HepG2 (cell line): Measurements from ENCODE around the gene MT1F. TPM values are rescaled to one million over a fixed set of nuclear protein-coding genes. Genes with fewer than 3 reads are reported as not detected.

Experiments
- ATAD3A ChIP-seq: sonication (generic); formaldehyde crosslinking; IDR thresholded peaks from 2 replicates; pipeline ENCODE4 v1.4.0; 2020; ENCODE audit warnings: missing genetic modification reagents
- DMAP1 ChIP-seq: IDR thresholded peaks from 2 replicates; pipeline ENCODE4 v1.6.1; 2016
- FOSL2 ChIP-seq: sonication (generic); formaldehyde crosslinking; IDR thresholded peaks from 2 replicates; pipeline ENCODE4 v1.4.0; 2020; ENCODE audit warnings: missing genetic modification reagents
- POLR2G ChIP-seq: fragments of 200-400 bp; formaldehyde crosslinking; IDR thresholded peaks from 2 replicates; pipeline ENCODE4 v1.6.1; 2018; ENCODE audit warnings: mild to moderate bottlenecking, low read depth, low read length, moderate library complexity
- PRDM15 ChIP-seq: sonication (generic); formaldehyde crosslinking; IDR thresholded peaks from 2 replicates; pipeline ENCODE4 v1.4.0; 2020; ENCODE audit warnings: missing genetic modification reagents
- REL ChIP-seq: sonication (generic); formaldehyde crosslinking; conservative IDR thresholded peaks from 2 replicates; pipeline ENCODE4 v1.8.0; 2022; ENCODE audit warnings: mild to moderate bottlenecking, missing genetic modification reagents, moderate library complexity
- TBL1XR1 ChIP-seq: fragments of 150-350 bp; IDR thresholded peaks from 2 replicates; pipeline ENCODE4 v1.6.1; 2014; ENCODE audit warnings: borderline replicate concordance, low read length; ENCODE audit not compliant: partially characterized antibody
- ZNF18 ChIP-seq: sonication (generic); formaldehyde crosslinking; IDR thresholded peaks from 2 replicates; pipeline ENCODE4 v1.8.0; 2022; ENCODE audit warnings: mild to moderate bottlenecking, missing genetic modification reagents; ENCODE audit not compliant: insufficient replicate concordance
- ZNF512B ChIP-seq: sonication (generic); formaldehyde crosslinking; IDR thresholded peaks from 2 replicates; pipeline ENCODE4 v1.5.1; 2020; ENCODE audit warnings: missing genetic modification reagents, mild to moderate bottlenecking, borderline replicate concordance
- ZNF607 ChIP-seq: sonication (generic); formaldehyde crosslinking; IDR thresholded peaks from 2 replicates; pipeline ENCODE4 v1.5.1; 2020; ENCODE audit warnings: missing genetic modification reagents, mild to moderate bottlenecking, borderline replicate concordance
- ZNF639 ChIP-seq: conservative IDR thresholded peaks from 2 replicates; pipeline ENCODE4 v1.6.1; 2018; ENCODE audit warnings: missing genetic modification reagents
- ZNF670 ChIP-seq: sonication (generic); formaldehyde crosslinking; IDR thresholded peaks from 2 replicates; pipeline ENCODE4 v1.8.0; 2022; ENCODE audit warnings: mild to moderate bottlenecking, missing genetic modification reagents, borderline replicate concordance
- ZNF891 ChIP-seq: sonication (generic); formaldehyde crosslinking; IDR thresholded peaks from 2 replicates; pipeline ENCODE4 v1.5.0; 2020; ENCODE audit warnings: mild to moderate bottlenecking, missing genetic modification reagents
- ZSCAN31 ChIP-seq: sonication (generic); formaldehyde crosslinking; IDR thresholded peaks from 2 replicates; pipeline ENCODE4 v1.5.0; 2020; ENCODE audit warnings: low read depth, mild to moderate bottlenecking, missing genetic modification reagents
- polyA plus RNA-seq, 8 experiments: library from polyadenylated mRNA; depleted of rRNA in 3 of 8; stranded (reverse) in 7 of 8; unstranded in 1 of 8; fragments of >200 nt; fragmentation: Illumina TruSeq in 4 of 8; extraction: Trizol in 4 of 8; gene quantifications; 2 replicates each; pipeline versions ENCODE4 v1.2.1 to v1.2.3, GENCODE V29; 2011 to 2016; ENCODE audit warnings: low read depth in 4 of 8, missing spikeins in 1 of 8, mixed read lengths in 1 of 8; ENCODE audit not compliant: insufficient read depth in 1 of 8
- total RNA-seq, 5 experiments: library from RNA; depleted of rRNA; stranded (reverse); fragments of >200 nt; fragmentation: Illumina TruSeq; extraction: Trizol; gene quantifications; 2 replicates each; pipeline ENCODE4 v1.2.3, GENCODE V29; 2016; ENCODE audit warnings: low read depth in 1 of 5

Gene MT1F
- total and polyA plus RNA-seq, 2 of the 13 experiments (the other 11 are each of a cell fraction or from before 2014, with no cell fraction given): 1.9 to 169 TPM

GRCh38 chr16:56608043-56608875 lies 49.5 kb upstream of the MT1F start, which contains the start of gene MT2A (continued):
- TF ChIP-seq ZNF18 (CRISPR knock-in tag) (peak; percentile 94), FOSL2 (CRISPR knock-in tag) (peak; percentile 94), ZNF639 (CRISPR knock-in tag) (0 out of 2 replicates have a peak, but pooled peaks have one; percentile 54), TBL1XR1 (peak; percentile 69), POLR2G (peak; percentile 93), ZNF512B (peak; percentile 63; the same call in 1 of the 2 replicates), ZSCAN31 (CRISPR knock-in tag) (peak; percentile 75; the same call in 1 of the 2 replicates), ZNF670 (CRISPR knock-in tag) (peak; percentile 84; the same call in 1 of the 2 replicates), PRDM15 (peak; percentile 70; the same call in 1 of the 2 replicates), ZNF607 (CRISPR knock-in tag) (peak; percentile 89; the same call in 1 of the 2 replicates), ATAD3A (CRISPR knock-in tag) (peak; percentile 91; the same call in 1 of the 2 replicates), REL (CRISPR knock-in tag) (0 out of 2 replicates have a peak, but pooled peaks have one; percentile 32), DMAP1 (peak; percentile 64), ZNF891 (peak; percentile 82)
